Brain pericyte (primary cell): ENCODE data around the gene IQGAP2.

Experiments
- DNase-seq: peaks from one replicate; pipeline ENCODE4 v3.0.0-alpha.2; 2012; ENCODE audit warnings: low read depth, low spot score

Gene IQGAP2

GRCh38 chr5:76450054-76450453 lies 47.0 kb downstream of the IQGAP2 start:
- no peak for DNase-seq

- no peak for DNase-seq
These were observed 48.1 kb downstream of the IQGAP2 start for GRCh38 chr5:76451031-76451701.

- no peak for DNase-seq
These were observed 52.5 kb downstream of the IQGAP2 start for GRCh38 chr5:76455531-76456133.

GRCh38 chr5:76456258-76456657 lies 53.2 kb downstream of the IQGAP2 start:
- no peak for DNase-seq

GRCh38 chr5:76457674-76458485 lies 54.8 kb downstream of the IQGAP2 start:
- no peak for DNase-seq

- no peak for DNase-seq
These were observed 55.4 kb downstream of the IQGAP2 start for GRCh38 chr5:76458486-76458830.

GRCh38 chr5:76460104-76460503 lies 57.0 kb downstream of the IQGAP2 start:
- DNase-seq: no peak

GRCh38 chr5:76462097-76462667 lies 59.1 kb downstream of the IQGAP2 start:
- no peak for DNase-seq

- no peak for DNase-seq
These were observed 64.1 kb downstream of the IQGAP2 start for GRCh38 chr5:76467216-76467615.

- no peak for DNase-seq
These were observed 65.7 kb downstream of the IQGAP2 start for GRCh38 chr5:76468635-76469425.

GRCh38 chr5:76469656-76470290 lies 66.7 kb downstream of the IQGAP2 start:
- DNase-seq: no peak

GRCh38 chr5:76470976-76471375 lies 67.9 kb downstream of the IQGAP2 start:
- DNase-seq: no peak

GRCh38 chr5:76471406-76471805 lies 68.3 kb downstream of the IQGAP2 start:
- no peak for DNase-seq

GRCh38 chr5:76471987-76472334 lies 68.9 kb downstream of the IQGAP2 start:
- DNase-seq: no peak

- DNase-seq: no peak
These were observed 69.4 kb downstream of the IQGAP2 start for GRCh38 chr5:76472335-76473008.

- no peak for DNase-seq
These were observed 69.9 kb downstream of the IQGAP2 start for GRCh38 chr5:76473009-76473336.

- DNase-seq: no peak
These were observed 70.6 kb downstream of the IQGAP2 start for GRCh38 chr5:76473661-76474060.

GRCh38 chr5:76474377-76474776 lies 71.3 kb downstream of the IQGAP2 start:
- DNase-seq: no peak

- no peak for DNase-seq
These were observed 72.3 kb downstream of the IQGAP2 start for GRCh38 chr5:76475385-76475784.

GRCh38 chr5:76475936-76476335 lies 72.9 kb downstream of the IQGAP2 start:
- no peak for DNase-seq

- DNase-seq: no peak
These were observed 73.5 kb downstream of the IQGAP2 start for GRCh38 chr5:76476474-76477038.
